OCI-LY7 (cell line): ENCODE results near the gene TRAM2. TPM values are rescaled to one million over a fixed set of nuclear protein-coding genes. Genes with fewer than 3 reads are reported as not detected.
A peak's percentile ranks its signal among the peaks of the same experiment; 100 is the strongest.

Experiments
- BruUV-seq: library from RNA; stranded (reverse); fragments of 400-500 nt; replicated peaks from 2 replicates; lab custom pipeline; 2021; lab: Mats Ljungman, UMichigan
- CTCF ChIA-PET: fragments of 300-600 bp; sonication (Branson Sonifier 250); formaldehyde crosslinking; loops from one replicate; lab custom pipeline; 2022; ENCODE audit warnings: antibody characterized with exemption; ENCODE audit not compliant: unreplicated experiment; lab: Charles Lee
- POLR2A ChIA-PET: fragments of 300-600 bp; sonication (Branson Sonifier 250); formaldehyde crosslinking; loops from one replicate; lab custom pipeline; 2022; ENCODE audit warnings: antibody characterized with exemption; lab: Charles Lee
- DNase-seq: peaks from one replicate; pipeline ENCODE4 v3.0.0-alpha.2; 2015; ENCODE audit warnings: low spot score
- H2AFZ ChIP-seq: fragments of 200-600 bp; sonication (generic), shearing (Covaris generic); 2 replicates; pipeline ENCODE4 v1.6.1; 2014; ENCODE audit warnings: mild to moderate bottlenecking, antibody characterized with exemption, low read length, moderate library complexity
- H3K27ac ChIP-seq: fragments of 200-600 bp; sonication (generic); 2 replicates; pipeline ENCODE4 v1.5.1; 2014; ENCODE audit warnings: mixed run types, low read depth, mild to moderate bottlenecking, moderate library complexity, low read length, inconsistent platforms; ENCODE audit not compliant: poor library complexity, severe bottlenecking
- H3K36me3 ChIP-seq: fragments of 200-600 bp; sonication (generic); 2 replicates; pipeline ENCODE4 v1.6.1; 2014; ENCODE audit warnings: mild to moderate bottlenecking, antibody characterized with exemption, low read length, moderate library complexity, mixed read lengths; ENCODE audit not compliant: insufficient read depth
- H3K4me1 ChIP-seq: fragments of 200-600 bp; sonication (generic); 2 replicates; pipeline ENCODE4 v1.5.1; 2014; ENCODE audit warnings: mild to moderate bottlenecking, low read length; ENCODE audit not compliant: insufficient read depth, poor library complexity, severe bottlenecking
- H3K4me2 ChIP-seq: fragments of 200-600 bp; sonication (generic); 2 replicates; pipeline ENCODE4 v1.6.1; 2014; ENCODE audit warnings: mild to moderate bottlenecking, low read length
- H3K4me3 ChIP-seq: fragments of 200-600 bp; sonication (generic); 2 replicates; pipeline ENCODE4 v1.5.1; 2014; ENCODE audit warnings: mild to moderate bottlenecking, low read depth, low read length; ENCODE audit not compliant: poor library complexity, severe bottlenecking
- H3K79me2 ChIP-seq: fragments of 200-600 bp; sonication (generic); 2 replicates; pipeline ENCODE4 v1.6.1; 2016; ENCODE audit warnings: low read depth, mild to moderate bottlenecking, low read length, moderate library complexity, mixed read lengths; ENCODE audit not compliant: insufficient read depth
- H3K9me2 ChIP-seq: fragments of 200-600 bp; sonication (generic); 2 replicates; pipeline ENCODE4 v1.6.1; 2016; ENCODE audit warnings: mild to moderate bottlenecking, low read length, mixed read lengths; ENCODE audit not compliant: insufficient read depth
- H3K9me3 ChIP-seq: fragments of 200-600 bp; sonication (generic); 2 replicates; pipeline ENCODE4 v1.6.1; 2014; ENCODE audit warnings: mild to moderate bottlenecking, mixed run types, low read length, mixed read lengths
- H4K20me1 ChIP-seq: fragments of 200-600 bp; sonication (generic); 2 replicates; pipeline ENCODE4 v1.6.1; 2014; ENCODE audit warnings: mild to moderate bottlenecking, antibody characterized with exemption, low read length, moderate library complexity, mixed read lengths; ENCODE audit not compliant: insufficient read depth
- EZH2phosphoT487 ChIP-seq: fragments of 200-600 bp; sonication (generic); IDR thresholded peaks from 2 replicates; pipeline ENCODE4 v1.6.1; 2018; ENCODE audit warnings: low read depth, borderline replicate concordance, mild to moderate bottlenecking, mixed run types, antibody characterized with exemption, low read length, moderate library complexity, mixed read lengths
- intact Hi-C: fragments of 100-400 bp; cut with micrococcal nuclease; formaldehyde crosslinking; loops from one replicate; pipeline ENCODE4 v1.10.0; 2022; ENCODE audit not compliant: unreplicated experiment
- total RNA-seq, 2 experiments: library from RNA; depleted of rRNA in 1 of 2; stranded (reverse); fragments of >200 nt in 1 of 2; shearing (Covaris generic) in 1 of 2; gene quantifications; 2 replicates each; pipeline ENCODE4 v1.2.3, GENCODE V29; 2014 to 2022
- TF ChIP-seq, protein P1 (sequence below): fragments of 200-600 bp; sonication (generic); conservative IDR thresholded peaks from 2 replicates; pipeline ENCODE4 v1.5.1; 2014; ENCODE audit warnings: mild to moderate bottlenecking, antibody characterized with exemption, low read length, moderate library complexity, mixed read lengths

The TRAM2 gene
- total RNA-seq, 2 experiments from 2014 or later: 19.3 to 38.2 TPM

- Histone ChIP-seq H3K36me3 (peaks cover 12% of the 10 kb centered on the region; the same call in 1 of the 2 replicates), H3K9me3 (no peaks in the 10 kb centered on the region), H3K79me2 (peaks cover 75% of the 10 kb centered on the region), H3K4me3 (no peak overlapping the region), H4K20me1 (peaks cover 7% of the 10 kb centered on the region; the same call in 1 of the 2 replicates), H3K27ac (no peak overlapping the region), H3K4me2 (no peak overlapping the region), H3K4me1 (peaks cover 66% of the 10 kb centered on the region), H2AFZ (no peak overlapping the region), H3K9me2 (no peaks in the 10 kb centered on the region)
- DNase-seq: no peak
- intact Hi-C loops: no loop called here
- TF ChIP-seq, protein P1, sequence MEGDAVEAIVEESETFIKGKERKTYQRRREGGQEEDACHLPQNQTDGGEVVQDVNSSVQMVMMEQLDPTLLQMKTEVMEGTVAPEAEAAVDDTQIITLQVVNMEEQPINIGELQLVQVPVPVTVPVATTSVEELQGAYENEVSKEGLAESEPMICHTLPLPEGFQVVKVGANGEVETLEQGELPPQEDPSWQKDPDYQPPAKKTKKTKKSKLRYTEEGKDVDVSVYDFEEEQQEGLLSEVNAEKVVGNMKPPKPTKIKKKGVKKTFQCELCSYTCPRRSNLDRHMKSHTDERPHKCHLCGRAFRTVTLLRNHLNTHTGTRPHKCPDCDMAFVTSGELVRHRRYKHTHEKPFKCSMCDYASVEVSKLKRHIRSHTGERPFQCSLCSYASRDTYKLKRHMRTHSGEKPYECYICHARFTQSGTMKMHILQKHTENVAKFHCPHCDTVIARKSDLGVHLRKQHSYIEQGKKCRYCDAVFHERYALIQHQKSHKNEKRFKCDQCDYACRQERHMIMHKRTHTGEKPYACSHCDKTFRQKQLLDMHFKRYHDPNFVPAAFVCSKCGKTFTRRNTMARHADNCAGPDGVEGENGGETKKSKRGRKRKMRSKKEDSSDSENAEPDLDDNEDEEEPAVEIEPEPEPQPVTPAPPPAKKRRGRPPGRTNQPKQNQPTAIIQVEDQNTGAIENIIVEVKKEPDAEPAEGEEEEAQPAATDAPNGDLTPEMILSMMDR: no peak
- TF ChIP-seq EZH2phosphoT487: no peak
- BruUV-seq: no TSS peak
- ChIA-PET CTCF (interaction anchor here (1.5 kb wide), 1 partner anchor 11 kb away, joined by 8 read pairs; no protein-coding TSS in a partner anchor), POLR2A (interaction anchor here (1.0 to 2.3 kb wide), 3 partner anchors 10 to 11 kb away, joined by 3 to 12 read pairs (median 4); no protein-coding TSS in a partner anchor)
Observed at GRCh38 chr6:52547647-52548352, 29.1 kb downstream of the TRAM2 start.

- Histone ChIP-seq H2AFZ (no peak overlapping the region), H4K20me1 (peaks cover 7% of the 10 kb centered on the region; the same call in 1 of the 2 replicates), H3K9me3 (no peaks in the 10 kb centered on the region), H3K27ac (no peak overlapping the region), H3K4me1 (peaks cover 56% of the 10 kb centered on the region), H3K9me2 (no peaks in the 10 kb centered on the region), H3K79me2 (peaks cover 66% of the 10 kb centered on the region), H3K36me3 (peaks cover 12% of the 10 kb centered on the region; the same call in 1 of the 2 replicates), H3K4me3 (no peak overlapping the region), H3K4me2 (peak overlapping the region; percentile 2; the same call in 1 of the 2 replicates)
- BruUV-seq: no TSS peak
- intact Hi-C loops: no loop called here
- ChIA-PET POLR2A (interaction anchor here (0.7 to 2.3 kb wide), 3 partner anchors 10 to 18 kb away, joined by 3 to 12 read pairs (median 3); no protein-coding TSS in a partner anchor), CTCF (interaction anchor here (1.5 kb wide), 1 partner anchor 10 kb away, joined by 8 read pairs; no protein-coding TSS in a partner anchor)
- TF ChIP-seq, protein P1: no peak
- no peak for TF ChIP-seq EZH2phosphoT487
- DNase-seq: peak; percentile 36
Observed at GRCh38 chr6:52546678-52547077, 30.2 kb downstream of the TRAM2 start.
